ENCODE data around the gene SEMA3F.

The SEMA3F gene

GRCh38 chr3:50118237-50118636 is 36.9 kb upstream of the SEMA3F start:
- TF ChIP-seq MAX (IDR thresholded peaks at IDR 0.05) (no peak), TCF12 (IDR thresholded peaks at IDR 0.05; ENCODE audit: low read depth) (no peak), EGR1 (IDR thresholded peaks at IDR 0.05) (no peak), USF1 (IDR thresholded peaks at IDR 0.05) (no peak), TEAD4 (IDR thresholded peaks at IDR 0.05) (no peak), ZBTB7A (IDR thresholded peaks at IDR 0.05; ENCODE audit: low read depth) (no peak)

GRCh38 chr3:50119786-50120185 is 35.3 kb upstream of the SEMA3F start:
- TF ChIP-seq EGR1 (IDR thresholded peaks at IDR 0.05): no peak
- TF ChIP-seq RAD21 (IDR thresholded peaks at IDR 0.05; ENCODE audit: low read depth): no peak
- no peak for TF ChIP-seq USF1 (IDR thresholded peaks at IDR 0.05)
- no peak for TF ChIP-seq FOXM1 (IDR thresholded peaks at IDR 0.05; ENCODE audit: borderline replicate concordance, low read depth)
- no peak for TF ChIP-seq CREB1 (IDR thresholded peaks at IDR 0.05; ENCODE audit: low read depth)
- no peak for TF ChIP-seq NFIC (IDR thresholded peaks at IDR 0.05)
- TF ChIP-seq TEAD4 (IDR thresholded peaks at IDR 0.05): no peak
- no peak for TF ChIP-seq TAF1 (IDR thresholded peaks at IDR 0.05; ENCODE audit: low read depth)
- TF ChIP-seq CEBPB (IDR thresholded peaks at IDR 0.05): no peak
- no peak for TF ChIP-seq TCF12 (IDR thresholded peaks at IDR 0.05; ENCODE audit: low read depth)
- TF ChIP-seq YY1 (IDR thresholded peaks at IDR 0.05; ENCODE audit: low read depth): no peak
- TF ChIP-seq EP300 (IDR thresholded peaks at IDR 0.05; ENCODE audit: borderline replicate concordance): no peak
- TF ChIP-seq REST (IDR thresholded peaks at IDR 0.05; ENCODE audit: low read depth): no peak
- no peak for TF ChIP-seq ZBTB7A (IDR thresholded peaks at IDR 0.05; ENCODE audit: low read depth)
- TF ChIP-seq MAX (IDR thresholded peaks at IDR 0.05): no peak

- TF ChIP-seq CEBPB (IDR thresholded peaks at IDR 0.05): no peak
- TF ChIP-seq TAF1 (IDR thresholded peaks at IDR 0.05; ENCODE audit: low read depth): no peak
- no peak for TF ChIP-seq EGR1 (IDR thresholded peaks at IDR 0.05)
- TF ChIP-seq NFIC (IDR thresholded peaks at IDR 0.05): no peak
- TF ChIP-seq EP300 (IDR thresholded peaks at IDR 0.05; ENCODE audit: borderline replicate concordance): no peak
- TF ChIP-seq REST (IDR thresholded peaks at IDR 0.05; ENCODE audit: low read depth): no peak
- TF ChIP-seq YY1 (IDR thresholded peaks at IDR 0.05; ENCODE audit: low read depth): no peak
- TF ChIP-seq CREB1 (IDR thresholded peaks at IDR 0.05; ENCODE audit: low read depth): no peak
- no peak for TF ChIP-seq TCF12 (IDR thresholded peaks at IDR 0.05; ENCODE audit: low read depth)
- no peak for TF ChIP-seq RAD21 (IDR thresholded peaks at IDR 0.05; ENCODE audit: low read depth)
- no peak for TF ChIP-seq FOXM1 (IDR thresholded peaks at IDR 0.05; ENCODE audit: borderline replicate concordance, low read depth)
- no peak for TF ChIP-seq ZBTB7A (IDR thresholded peaks at IDR 0.05; ENCODE audit: low read depth)
- no peak for TF ChIP-seq USF1 (IDR thresholded peaks at IDR 0.05)
- TF ChIP-seq TEAD4 (IDR thresholded peaks at IDR 0.05): no peak
- TF ChIP-seq MAX (IDR thresholded peaks at IDR 0.05): no peak
Measured at GRCh38 chr3:50120364-50121071, 34.6 kb upstream of the SEMA3F start.

- peak; percentile 26; the same call in 1 of the 2 replicates for TF ChIP-seq ZBTB7A (IDR thresholded peaks at IDR 0.05; ENCODE audit: low read depth)
- TF ChIP-seq RAD21 (IDR thresholded peaks at IDR 0.05; ENCODE audit: low read depth): peak; percentile 97
- TF ChIP-seq NFIC (IDR thresholded peaks at IDR 0.05): no peak
- no peak for TF ChIP-seq EGR1 (IDR thresholded peaks at IDR 0.05)
- no peak for TF ChIP-seq USF1 (IDR thresholded peaks at IDR 0.05)
- no peak; the same call in 1 of the 2 replicates for TF ChIP-seq TCF12 (IDR thresholded peaks at IDR 0.05; ENCODE audit: low read depth)
- no peak for TF ChIP-seq TAF1 (IDR thresholded peaks at IDR 0.05; ENCODE audit: low read depth)
Measured at GRCh38 chr3:50121072-50122032, 33.8 kb upstream of the SEMA3F start.
